HEK293T (cell line): ENCODE measurements around the gene MAMDC2.

Source experiments
- FOXA1 ChIP-seq: fragments of 450-650 bp; IDR thresholded peaks from 2 replicates; pipeline ENCODE4 v1.6.1; 2016; ENCODE audit warnings: mild to moderate bottlenecking
- FOXM1 ChIP-seq: fragments of 450-650 bp; IDR thresholded peaks from 2 replicates; pipeline ENCODE4 v1.6.1; 2017; ENCODE audit warnings: mild to moderate bottlenecking, borderline replicate concordance
- HDGF ChIP-seq: fragments of 450-650 bp; IDR thresholded peaks from 2 replicates; pipeline ENCODE4 v1.6.1; 2017; ENCODE audit warnings: antibody characterized with exemption, borderline replicate concordance
- SUZ12 ChIP-seq: fragments of 450-650 bp; IDR thresholded peaks from 2 replicates; pipeline ENCODE4 v1.6.1; 2016; ENCODE audit warnings: mild to moderate bottlenecking
- TARDBP ChIP-seq: fragments of 450-650 bp; IDR thresholded peaks from 2 replicates; pipeline ENCODE4 v1.6.1; 2016

GRCh38 chr9:70257502-70257901 lies 213.9 kb downstream of the MAMDC2 start:
- TF ChIP-seq SUZ12 (no peak), FOXM1 (no peak), HDGF (no peak), TARDBP (no peak), FOXA1 (no peak)
